Astrocyte (in vitro differentiated cells and primary cell): ENCODE results near the gene HDDC2.

Experiments
- EZH2 ChIP-seq: IDR thresholded peaks from 2 replicates; pipeline ENCODE4 v1.6.1; 2012; ENCODE audit warnings: mild to moderate bottlenecking, low read length, inconsistent platforms; ENCODE audit not compliant: insufficient read depth
- TF ChIP-seq, protein P1 (sequence below): IDR thresholded peaks from 2 replicates; pipeline ENCODE4 v1.5.1; 2011; ENCODE audit warnings: low read depth, mild to moderate bottlenecking, inconsistent platforms, low read length, moderate library complexity; ENCODE audit not compliant: insufficient read depth

GRCh38 chr6:125237764-125238163 is 64.0 kb downstream of the HDDC2 start:
- TF ChIP-seq, protein P1, sequence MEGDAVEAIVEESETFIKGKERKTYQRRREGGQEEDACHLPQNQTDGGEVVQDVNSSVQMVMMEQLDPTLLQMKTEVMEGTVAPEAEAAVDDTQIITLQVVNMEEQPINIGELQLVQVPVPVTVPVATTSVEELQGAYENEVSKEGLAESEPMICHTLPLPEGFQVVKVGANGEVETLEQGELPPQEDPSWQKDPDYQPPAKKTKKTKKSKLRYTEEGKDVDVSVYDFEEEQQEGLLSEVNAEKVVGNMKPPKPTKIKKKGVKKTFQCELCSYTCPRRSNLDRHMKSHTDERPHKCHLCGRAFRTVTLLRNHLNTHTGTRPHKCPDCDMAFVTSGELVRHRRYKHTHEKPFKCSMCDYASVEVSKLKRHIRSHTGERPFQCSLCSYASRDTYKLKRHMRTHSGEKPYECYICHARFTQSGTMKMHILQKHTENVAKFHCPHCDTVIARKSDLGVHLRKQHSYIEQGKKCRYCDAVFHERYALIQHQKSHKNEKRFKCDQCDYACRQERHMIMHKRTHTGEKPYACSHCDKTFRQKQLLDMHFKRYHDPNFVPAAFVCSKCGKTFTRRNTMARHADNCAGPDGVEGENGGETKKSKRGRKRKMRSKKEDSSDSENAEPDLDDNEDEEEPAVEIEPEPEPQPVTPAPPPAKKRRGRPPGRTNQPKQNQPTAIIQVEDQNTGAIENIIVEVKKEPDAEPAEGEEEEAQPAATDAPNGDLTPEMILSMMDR: no peak
- no peak for TF ChIP-seq EZH2
